Endodermal cell (in vitro differentiated cells): ENCODE data around the gene AMY1C. TPM values are rescaled to one million over a fixed set of nuclear protein-coding genes. Genes with fewer than 3 reads are reported as not detected.
"Not testable (repeated sequence)": the region's sequence is repeated elsewhere in the genome, so short reads cannot be mapped to it uniquely, and the experiment has no call there.

Experiments
- DNase-seq: peaks from one replicate; pipeline ENCODE4 v3.0.0-alpha.2; 2017
- H3K27ac ChIP-seq: 2 replicates; pipeline ENCODE4 v1.5.1; 2013; ENCODE audit warnings: mild to moderate bottlenecking, low read depth, low read length, moderate library complexity
- H3K27me3 ChIP-seq: 2 replicates; pipeline ENCODE4 v1.6.1; 2013; ENCODE audit warnings: mild to moderate bottlenecking, low read length, moderate library complexity; ENCODE audit not compliant: insufficient read depth, control insufficient read depth, poor library complexity, severe bottlenecking
- H3K36me3 ChIP-seq: 2 replicates; pipeline ENCODE4 v1.7.0; 2013; ENCODE audit warnings: mild to moderate bottlenecking, low read length, moderate library complexity; ENCODE audit not compliant: control insufficient read depth, insufficient read depth
- H3K4me1 ChIP-seq: one replicate; pipeline ENCODE4 v1.7.0; 2013; ENCODE audit warnings: low read length; ENCODE audit not compliant: control insufficient read depth, insufficient read depth
- H3K4me3 ChIP-seq: 2 replicates; pipeline ENCODE4 v1.5.1; 2013; ENCODE audit warnings: mild to moderate bottlenecking, low read length, moderate library complexity
- H3K9ac ChIP-seq: 2 replicates; pipeline ENCODE4 v1.6.1; 2013; ENCODE audit warnings: mild to moderate bottlenecking, low read length, moderate library complexity; ENCODE audit not compliant: poor library complexity, severe bottlenecking; ENCODE audit errors: extremely low read depth
- H3K9me3 ChIP-seq: 2 replicates; pipeline ENCODE4 v1.6.1; 2013; ENCODE audit warnings: mild to moderate bottlenecking, low read length, moderate library complexity; ENCODE audit not compliant: control insufficient read depth
- H3K27ac Mint-ChIP-seq: 2 replicates; pipeline ENCODE4 v1.8.0; 2020; ENCODE audit warnings: mixed read lengths
- H3K27me3 Mint-ChIP-seq: 2 replicates; pipeline ENCODE4 v1.8.0; 2021; ENCODE audit warnings: mild to moderate bottlenecking, mixed read lengths; ENCODE audit not compliant: insufficient read depth
- H3K36me3 Mint-ChIP-seq: 2 replicates; pipeline ENCODE4 v1.8.0; 2020; ENCODE audit warnings: low read depth, mixed read lengths
- H3K4me1 Mint-ChIP-seq: 2 replicates; pipeline ENCODE4 v1.8.0; 2020; ENCODE audit warnings: mixed read lengths
- H3K4me3 Mint-ChIP-seq: 2 replicates; pipeline ENCODE4 v1.8.0; 2020; ENCODE audit warnings: mild to moderate bottlenecking, moderate library complexity, mixed read lengths
- H3K9me3 Mint-ChIP-seq: 2 replicates; pipeline ENCODE4 v1.8.0; 2020; ENCODE audit warnings: mild to moderate bottlenecking, mixed read lengths
- WGBS, 2 experiments: methylation state at CpG; one replicate each; pipeline versions ENCODE4 v1.1.5 to v1.1.7; 2013; ENCODE audit warnings: missing lambda C conversion rate in 2 of 2, mixed read lengths in 1 of 2; ENCODE audit not compliant: insufficient coverage in 1 of 2, insufficient read length in 1 of 2; 5-methylcytosine and 5-hydroxymethylcytosine counted together
- long read RNA-seq, 4 experiments: library from polyadenylated mRNA in 2 of 4; library from RNA in 1 of 4; library from capped mRNA in 1 of 4; stranded (forward) in 3 of 4; unstranded in 1 of 4; transcript quantifications; one replicate each; pipeline ENCODE4 v2.0.0, GENCODE V29; 2020 to 2021; ENCODE audit warnings: inconsistent platforms in 1 of 4
- polyA plus RNA-seq, 2 experiments: library from polyadenylated mRNA; stranded (reverse); fragments of 50-300 nt; gene quantifications; one replicate each; pipeline ENCODE4 v1.2.3, GENCODE V29; 2013
- total RNA-seq, 2 donors: library from RNA; stranded (reverse); fragmentation: NEBNext Ultra II Directional in 1 of 2; extraction: Animal tissue kit (Norgen Biotek cat#: 25700) in 1 of 2; gene quantifications; 2 replicates in 1 of 2; 3 replicates in 1 of 2; pipeline ENCODE4 v1.2.1, GENCODE V29; 2021

The AMY1C gene
- total RNA-seq: not detected
- not detected for polyA plus RNA-seq (2013, experiment 1 of 2)
- polyA plus RNA-seq (2013, experiment 2 of 2): not detected
- long read RNA-seq, experiment 1: 0 reads
- long read RNA-seq, experiment 2: 0 reads
- long read RNA-seq, experiment 3: 0 reads
- long read RNA-seq, experiment 4: 0 reads

DNA sequence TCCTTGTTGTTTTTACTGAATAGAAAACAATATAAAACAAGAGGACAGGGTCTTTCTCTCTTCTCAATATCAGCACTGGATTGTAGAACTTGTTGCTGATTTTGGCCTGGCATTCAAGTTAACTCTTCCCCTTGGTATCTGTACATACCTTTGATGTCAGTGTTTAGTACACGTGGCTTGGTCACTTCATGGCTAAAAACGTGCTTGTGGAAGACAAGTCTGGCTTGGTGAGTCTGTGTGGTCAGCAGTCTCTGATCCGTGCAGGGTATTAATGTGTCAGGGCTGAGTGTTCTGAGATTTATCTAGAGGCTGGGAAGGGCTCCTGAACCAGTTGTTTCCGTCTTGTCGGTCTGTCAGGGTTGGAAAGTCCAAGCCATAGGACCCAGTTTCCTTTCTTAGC, at the start of gene AMY1C:
Gene AMY1C (plus strand): TSS at position 301 of the 400 bp plus-strand sequence. CDS start 572 bp downstream, outside the sequence.
- not testable (repeated sequence) for DNase-seq, H3K36me3 Mint-ChIP-seq, H3K27ac ChIP-seq, H3K4me1 ChIP-seq, H3K4me1 Mint-ChIP-seq, H3K36me3 ChIP-seq, H3K4me3 Mint-ChIP-seq, H3K27ac Mint-ChIP-seq, H3K27me3 ChIP-seq, H3K9ac ChIP-seq, H3K9me3 Mint-ChIP-seq, H3K4me3 ChIP-seq, H3K27me3 Mint-ChIP-seq, H3K9me3 ChIP-seq
- no CpG with 5 or more reads among the region's 5 CpGs for WGBS, 2 experiments

DNA sequence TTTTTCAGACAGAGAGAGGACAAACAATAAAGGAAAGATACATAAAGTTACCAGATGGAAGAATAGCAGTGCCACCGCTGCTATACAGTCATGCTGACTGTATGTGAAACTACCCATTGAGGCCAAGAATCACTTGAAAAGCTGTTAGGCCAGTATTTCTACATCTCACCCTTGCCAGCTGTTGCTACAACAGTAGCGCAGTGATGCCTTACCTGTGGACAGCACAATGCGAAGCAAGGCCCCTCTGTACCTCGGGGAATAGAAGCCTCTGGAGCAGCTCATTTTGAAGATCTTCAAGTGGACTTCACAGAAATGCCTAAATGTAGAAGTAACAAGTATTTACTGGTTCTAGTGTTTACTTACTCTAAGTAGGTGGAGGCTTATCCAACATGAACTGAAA, 49.0 kb upstream of the AMY1C start:
- not testable (repeated sequence) for H3K4me3 Mint-ChIP-seq, H3K9me3 Mint-ChIP-seq, H3K27ac Mint-ChIP-seq, H3K4me1 ChIP-seq, H3K36me3 ChIP-seq, H3K27me3 Mint-ChIP-seq, H3K27ac ChIP-seq, H3K27me3 ChIP-seq, H3K4me3 ChIP-seq, H3K9me3 ChIP-seq, H3K9ac ChIP-seq, H3K4me1 Mint-ChIP-seq, H3K36me3 Mint-ChIP-seq, DNase-seq
- WGBS, 2 experiments: no CpG with 5 or more reads among the region's 4 CpGs

DNA sequence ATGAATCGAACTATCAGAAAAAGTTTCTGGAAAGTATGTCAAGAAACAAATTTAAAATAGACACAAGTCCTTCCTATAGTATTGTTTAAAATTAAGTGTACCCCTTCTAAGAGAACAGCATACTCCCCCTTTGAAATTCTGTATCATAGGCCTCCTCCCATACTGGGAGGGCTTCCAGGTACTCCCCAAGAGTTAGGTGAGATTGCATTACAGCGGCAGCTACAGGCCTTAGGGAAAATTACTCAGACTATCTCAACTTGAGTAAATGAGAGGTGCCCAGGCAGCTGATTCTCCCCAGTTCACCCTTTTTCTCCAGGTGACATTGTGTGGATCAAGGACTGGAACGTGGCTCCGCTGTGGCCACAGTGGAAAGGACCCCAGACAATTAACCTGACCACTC, 48.4 kb upstream of the AMY1C start:
- H3K36me3 ChIP-seq, H3K4me1 Mint-ChIP-seq, H3K9me3 Mint-ChIP-seq, H3K4me3 ChIP-seq, H3K36me3 Mint-ChIP-seq, H3K27me3 Mint-ChIP-seq, DNase-seq, H3K27me3 ChIP-seq, H3K27ac ChIP-seq, H3K9ac ChIP-seq, H3K4me1 ChIP-seq, H3K4me3 Mint-ChIP-seq, H3K9me3 ChIP-seq, H3K27ac Mint-ChIP-seq: not testable (repeated sequence)
- WGBS, 2 experiments: no CpG with 5 or more reads among the region's 4 CpGs

DNA sequence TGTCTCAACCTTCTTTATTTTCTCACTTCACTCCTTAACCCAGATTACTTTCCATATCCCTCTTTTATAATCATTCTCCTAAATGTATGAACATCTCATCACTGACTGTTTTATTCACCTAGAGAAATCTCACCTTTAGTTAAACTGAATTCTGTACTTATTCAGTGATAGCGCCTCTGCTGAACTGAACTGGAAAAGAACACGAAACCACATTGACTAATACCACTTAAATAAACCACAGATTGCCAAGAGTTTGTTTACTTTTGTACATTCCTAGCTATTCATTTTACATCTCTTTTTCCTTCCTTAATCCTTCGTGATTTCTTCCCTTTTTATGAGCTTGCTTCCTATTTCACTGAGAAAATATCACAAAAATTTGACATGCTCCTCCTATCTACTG, 42.0 kb upstream of the AMY1C start:
- H3K4me3 ChIP-seq, H3K27me3 ChIP-seq, H3K27ac ChIP-seq, H3K4me3 Mint-ChIP-seq, DNase-seq, H3K27ac Mint-ChIP-seq, H3K4me1 ChIP-seq, H3K36me3 ChIP-seq, H3K27me3 Mint-ChIP-seq, H3K9me3 Mint-ChIP-seq, H3K4me1 Mint-ChIP-seq, H3K9ac ChIP-seq, H3K9me3 ChIP-seq, H3K36me3 Mint-ChIP-seq: not testable (repeated sequence)
- no CpG with 5 or more reads among the region's 3 CpGs for WGBS, 2 experiments

DNA sequence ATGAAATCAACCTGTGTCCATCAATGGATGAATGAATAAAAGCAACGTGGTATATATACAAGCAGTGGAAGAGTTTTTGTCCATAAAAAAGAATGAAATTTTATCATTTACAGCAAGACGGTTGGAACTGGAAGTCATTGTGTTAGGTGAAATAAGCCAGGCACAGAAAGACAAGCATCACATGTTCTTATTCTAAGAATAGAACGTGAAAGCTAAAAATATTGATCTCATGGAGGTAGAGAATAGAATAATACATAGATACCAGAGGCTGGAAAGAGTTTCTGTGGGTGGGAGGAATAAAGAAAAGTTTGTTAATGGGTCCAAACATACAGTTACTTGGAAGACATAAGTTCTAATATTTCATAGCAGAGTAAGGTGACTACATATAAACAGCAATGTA, 39.3 kb upstream of the AMY1C start:
- not testable (repeated sequence) for H3K36me3 Mint-ChIP-seq, DNase-seq, H3K9ac ChIP-seq, H3K27me3 Mint-ChIP-seq, H3K4me1 ChIP-seq, H3K9me3 Mint-ChIP-seq, H3K27me3 ChIP-seq, H3K4me1 Mint-ChIP-seq, H3K27ac Mint-ChIP-seq, H3K9me3 ChIP-seq, H3K4me3 ChIP-seq, H3K36me3 ChIP-seq, H3K4me3 Mint-ChIP-seq, H3K27ac ChIP-seq
- WGBS, 2 experiments: no CpG with 5 or more reads among the region's 3 CpGs

DNA sequence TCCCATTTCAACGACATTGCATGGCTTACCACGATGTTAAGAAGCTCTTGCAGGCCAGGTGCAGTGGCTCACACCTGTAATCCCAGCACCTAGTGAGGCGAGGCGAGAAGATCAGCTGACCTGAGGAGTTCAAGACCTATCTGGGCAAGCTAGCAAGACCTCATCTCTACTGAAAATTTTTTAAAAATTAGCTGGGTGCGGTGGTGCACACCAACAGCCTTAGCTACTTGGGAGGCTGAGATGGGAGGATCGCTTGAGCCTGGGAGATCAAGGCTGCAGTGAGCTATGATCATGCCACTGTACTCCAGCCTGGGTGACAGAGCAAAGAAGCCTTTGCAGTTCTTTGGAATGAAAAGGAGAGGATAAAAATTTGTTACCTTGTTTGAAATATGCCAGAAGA, 32.3 kb upstream of the AMY1C start:
- H3K4me1 Mint-ChIP-seq, H3K9me3 Mint-ChIP-seq, H3K27me3 Mint-ChIP-seq, H3K4me3 Mint-ChIP-seq, H3K27me3 ChIP-seq, DNase-seq, H3K27ac Mint-ChIP-seq, H3K9ac ChIP-seq, H3K36me3 Mint-ChIP-seq, H3K4me3 ChIP-seq, H3K36me3 ChIP-seq, H3K4me1 ChIP-seq, H3K27ac ChIP-seq, H3K9me3 ChIP-seq: not testable (repeated sequence)
- WGBS, 2 experiments: 73 to 81% methylated on average over 3 to 6 of the region's 6 CpGs

DNA sequence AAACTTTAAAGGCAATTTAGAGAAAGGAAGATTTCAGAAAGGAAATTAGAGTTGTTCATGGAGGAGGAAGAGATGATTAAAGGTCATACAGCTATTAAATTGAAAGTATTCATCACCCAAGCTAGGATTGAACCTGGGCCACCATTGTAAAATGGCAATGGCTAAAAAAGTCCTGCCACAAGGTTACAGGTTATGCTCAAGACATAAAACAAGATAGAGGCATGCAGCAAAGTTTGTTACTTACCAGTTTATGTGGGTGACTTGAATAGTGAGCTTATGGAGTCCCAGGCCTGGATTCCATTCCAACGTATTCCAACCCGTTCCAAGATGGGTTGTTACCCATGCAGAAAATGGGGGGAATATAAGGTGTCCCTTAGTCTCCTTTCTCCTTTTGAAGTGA, 28.2 kb upstream of the AMY1C start:
- H3K27ac ChIP-seq, H3K27ac Mint-ChIP-seq, H3K4me3 ChIP-seq, H3K9me3 Mint-ChIP-seq, H3K27me3 Mint-ChIP-seq, H3K4me1 Mint-ChIP-seq, H3K4me1 ChIP-seq, H3K36me3 Mint-ChIP-seq, DNase-seq, H3K36me3 ChIP-seq, H3K9me3 ChIP-seq, H3K4me3 Mint-ChIP-seq, H3K9ac ChIP-seq, H3K27me3 ChIP-seq: not testable (repeated sequence)
- WGBS, 2 experiments: no CpG with 5 or more reads among the region's 2 CpGs
